A673 (cell line): Measurements from ENCODE around the gene SCAMP5. TPM values are rescaled to one million over a fixed set of nuclear protein-coding genes. Genes with fewer than 3 reads are reported as not detected.

Experiments used
- BruUV-seq: library from RNA; stranded (reverse); fragments of 400-500 nt; replicated peaks from 2 replicates; lab custom pipeline; 2021; lab: Mats Ljungman, UMichigan
- CTCF ChIA-PET: fragments of 300-600 bp; sonication (Branson Sonifier 250); formaldehyde crosslinking; loops from one replicate; lab custom pipeline; 2022; ENCODE audit warnings: antibody characterized with exemption; lab: Charles Lee
- POLR2A ChIA-PET: fragments of 300-600 bp; sonication (Branson Sonifier 250); formaldehyde crosslinking; loops from one replicate; lab custom pipeline; 2022; ENCODE audit warnings: antibody characterized with exemption; ENCODE audit not compliant: low non-redundant PET; lab: Charles Lee
- DNase-seq: peaks from one replicate; pipeline ENCODE4 v3.0.0-alpha.2; 2015; ENCODE audit warnings: low spot score
- H3K27ac ChIP-seq: fragments of 200-600 bp; sonication (generic); 2 replicates; pipeline ENCODE4 v1.5.1; 2016; ENCODE audit warnings: mixed run types, low read depth, mild to moderate bottlenecking, mixed read lengths, antibody characterized with exemption, low read length; ENCODE audit not compliant: poor library complexity, severe bottlenecking
- H3K27me3 ChIP-seq: fragments of 200-600 bp; sonication (generic); replicated peaks from 2 replicates; pipeline ENCODE4 v1.6.1; 2017; ENCODE audit warnings: mixed run types, low read depth, mild to moderate bottlenecking, mixed read lengths, antibody characterized with exemption, low read length; ENCODE audit not compliant: insufficient read depth, poor library complexity
- H3K36me3 ChIP-seq: fragments of 200-600 bp; sonication (generic); 2 replicates; pipeline ENCODE4 v1.6.1; 2016; ENCODE audit warnings: mixed run types, mild to moderate bottlenecking, mixed read lengths, antibody characterized with exemption, low read length; ENCODE audit not compliant: insufficient read depth, poor library complexity, severe bottlenecking
- H3K4me1 ChIP-seq: fragments of 200-600 bp; sonication (generic); 2 replicates; pipeline ENCODE4 v1.6.1; 2017; ENCODE audit warnings: mixed run types, mild to moderate bottlenecking, mixed read lengths, antibody characterized with exemption, low read length; ENCODE audit not compliant: insufficient read depth, poor library complexity, severe bottlenecking
- H3K4me3 ChIP-seq: fragments of 200-600 bp; sonication (generic); 2 replicates; pipeline ENCODE4 v1.5.1; 2016; ENCODE audit warnings: low read depth, mixed run types, mild to moderate bottlenecking, mixed read lengths, low read length; ENCODE audit not compliant: poor library complexity, severe bottlenecking
- H3K9me3 ChIP-seq: fragments of 200-600 bp; sonication (generic); 2 replicates; pipeline ENCODE4 v1.6.1; 2016; ENCODE audit warnings: mixed run types, low read depth, mild to moderate bottlenecking, mixed read lengths, antibody characterized with exemption, low read length; ENCODE audit not compliant: poor library complexity, severe bottlenecking
- EZH2 ChIP-seq: fragments of 200-600 bp; sonication (generic); IDR thresholded peaks from 2 replicates; pipeline ENCODE4 v1.6.1; 2017; ENCODE audit warnings: borderline replicate concordance, low read depth, mild to moderate bottlenecking, mixed read lengths, antibody characterized with exemption, low read length; ENCODE audit not compliant: poor library complexity, severe bottlenecking
- intact Hi-C: fragments of 100-400 bp; cut with micrococcal nuclease; formaldehyde crosslinking; loops from one replicate; pipeline ENCODE4 v1.10.0; 2022; ENCODE audit not compliant: unreplicated experiment
- total RNA-seq: library from RNA; stranded (reverse); gene quantifications from 2 replicates; pipeline ENCODE4 v1.2.3, GENCODE V29; 2021
- TF ChIP-seq, protein P1 (sequence below): fragments of 300-800, 200-600 bp; sonication (generic); conservative IDR thresholded peaks from 2 replicates; pipeline ENCODE4 v1.5.1; 2017; ENCODE audit warnings: low read depth, mild to moderate bottlenecking, antibody characterized with exemption, low read length, moderate library complexity, mixed read lengths

Gene SCAMP5
- total RNA-seq, 1 experiment from 2014 or later = 3.8 TPM

- TF ChIP-seq EZH2 = no peak
- TF ChIP-seq, protein P1, sequence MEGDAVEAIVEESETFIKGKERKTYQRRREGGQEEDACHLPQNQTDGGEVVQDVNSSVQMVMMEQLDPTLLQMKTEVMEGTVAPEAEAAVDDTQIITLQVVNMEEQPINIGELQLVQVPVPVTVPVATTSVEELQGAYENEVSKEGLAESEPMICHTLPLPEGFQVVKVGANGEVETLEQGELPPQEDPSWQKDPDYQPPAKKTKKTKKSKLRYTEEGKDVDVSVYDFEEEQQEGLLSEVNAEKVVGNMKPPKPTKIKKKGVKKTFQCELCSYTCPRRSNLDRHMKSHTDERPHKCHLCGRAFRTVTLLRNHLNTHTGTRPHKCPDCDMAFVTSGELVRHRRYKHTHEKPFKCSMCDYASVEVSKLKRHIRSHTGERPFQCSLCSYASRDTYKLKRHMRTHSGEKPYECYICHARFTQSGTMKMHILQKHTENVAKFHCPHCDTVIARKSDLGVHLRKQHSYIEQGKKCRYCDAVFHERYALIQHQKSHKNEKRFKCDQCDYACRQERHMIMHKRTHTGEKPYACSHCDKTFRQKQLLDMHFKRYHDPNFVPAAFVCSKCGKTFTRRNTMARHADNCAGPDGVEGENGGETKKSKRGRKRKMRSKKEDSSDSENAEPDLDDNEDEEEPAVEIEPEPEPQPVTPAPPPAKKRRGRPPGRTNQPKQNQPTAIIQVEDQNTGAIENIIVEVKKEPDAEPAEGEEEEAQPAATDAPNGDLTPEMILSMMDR = no peak
- Histone ChIP-seq H3K4me1 (peaks cover 53% of the 10 kb centered on the region), H3K27me3 (no peaks in the 10 kb centered on the region), H3K9me3 (no peaks in the 10 kb centered on the region), H3K4me3 (no peak overlapping the region), H3K27ac (peak overlapping the region; percentile 18), H3K36me3 (no peaks in the 10 kb centered on the region)
- intact Hi-C loops = no loop called here
- CTCF ChIA-PET = no interaction called here
- POLR2A ChIA-PET = no interaction called here
- BruUV-seq = no TSS peak
- no peak for DNase-seq
These were observed 34.3 kb upstream of the SCAMP5 start for GRCh38 chr15:74960995-74961588.

DNA sequence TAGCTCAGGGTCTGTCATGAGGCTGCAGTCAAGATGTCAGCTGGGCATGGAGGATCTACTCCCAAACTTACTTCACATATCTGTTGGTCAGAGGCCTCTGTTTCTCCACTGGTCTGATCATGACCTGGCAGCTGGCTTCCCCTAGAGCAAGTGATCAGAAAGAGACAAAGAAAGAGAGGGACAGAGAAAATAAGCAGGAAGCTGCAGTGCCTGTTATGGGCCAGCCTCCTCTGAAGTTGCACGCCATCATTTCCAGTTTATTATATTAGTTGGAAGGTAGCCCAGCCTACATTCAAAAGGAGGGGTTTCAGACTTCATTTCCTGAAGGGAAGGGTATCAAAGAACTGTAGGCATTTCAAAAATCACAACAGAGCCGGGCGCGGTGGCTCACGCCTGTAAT, 33.7 kb upstream of the SCAMP5 start:
- BruUV-seq = no TSS peak
- Histone ChIP-seq H3K4me1 (peaks cover 51% of the 10 kb centered on the region), H3K27me3 (no peaks in the 10 kb centered on the region), H3K36me3 (no peaks in the 10 kb centered on the region), H3K27ac (peak overlapping the region; percentile 18), H3K4me3 (no peak overlapping the region), H3K9me3 (no peaks in the 10 kb centered on the region)
- ChIA-PET CTCF (no interaction called here), POLR2A (no interaction called here)
- TF ChIP-seq EZH2 = no peak
- TF ChIP-seq, protein P1 = no peak
- DNase-seq = peak; percentile 49
- intact Hi-C loops = no loop called here

- intact Hi-C loops = no loop called here
These were observed 33.1 kb upstream of the SCAMP5 start for GRCh38 chr15:74962219-74962618.

More at GRCh38 chr15:74962219-74962618, 33.1 kb upstream of the SCAMP5 start:
- no peaks in the 10 kb centered on the region for H3K36me3 ChIP-seq
- POLR2A ChIA-PET = no interaction called here
- peaks cover 49% of the 10 kb centered on the region for H3K4me1 ChIP-seq
- no peak overlapping the region for H3K27ac ChIP-seq
- no peak for TF ChIP-seq EZH2
- TF ChIP-seq, protein P1 = no peak
- H3K9me3 ChIP-seq = no peaks in the 10 kb centered on the region
- no peaks in the 10 kb centered on the region for H3K27me3 ChIP-seq
- DNase-seq = no peak
- CTCF ChIA-PET = no interaction called here
- BruUV-seq = no TSS peak
- no peak overlapping the region for H3K4me3 ChIP-seq
